HUES6 (cell line): ENCODE results near the gene TGIF2LX.
"Not testable (repeated sequence)": the region's sequence is repeated elsewhere in the genome, so short reads cannot be mapped to it uniquely, and the experiment has no call there.

Source experiments
- H3K27ac ChIP-seq: 2 replicates; pipeline ENCODE4 v1.7.0; 2013; ENCODE audit warnings: low read depth, mild to moderate bottlenecking, low read length, inconsistent platforms
- H3K27me3 ChIP-seq: 2 replicates; pipeline ENCODE4 v1.6.1; 2013; ENCODE audit warnings: low read length; ENCODE audit not compliant: control insufficient read depth, insufficient read depth
- H3K36me3 ChIP-seq: 2 replicates; pipeline ENCODE4 v1.6.1; 2013; ENCODE audit warnings: low read length; ENCODE audit not compliant: control insufficient read depth, insufficient read depth
- H3K4me1 ChIP-seq: 2 replicates; pipeline ENCODE4 v1.6.1; 2013; ENCODE audit warnings: low read length; ENCODE audit not compliant: control insufficient read depth, insufficient read depth
- H3K4me3 ChIP-seq: 2 replicates; pipeline ENCODE4 v1.5.1; 2013; ENCODE audit warnings: low read depth, low read length
- H3K9ac ChIP-seq: one replicate; pipeline ENCODE4 v1.6.1; 2013; ENCODE audit warnings: mild to moderate bottlenecking, low read length
- H3K9me3 ChIP-seq: 2 replicates; pipeline ENCODE4 v1.6.1; 2013; ENCODE audit warnings: low read depth, low read length; ENCODE audit not compliant: control insufficient read depth, insufficient read depth

Gene TGIF2LX

GRCh38 chrX:89921665-89922064 lies at the start of gene TGIF2LX:
Gene TGIF2LX, plus strand, starts transcription at chrX:89921908. Its CDS starts 178 bp downstream, at chrX:89922086.
- not testable (repeated sequence) for H3K4me3 ChIP-seq, H3K27me3 ChIP-seq, H3K9ac ChIP-seq, H3K4me1 ChIP-seq, H3K9me3 ChIP-seq, H3K36me3 ChIP-seq, H3K27ac ChIP-seq

- not testable (repeated sequence) for H3K9ac ChIP-seq, H3K36me3 ChIP-seq, H3K9me3 ChIP-seq, H3K27ac ChIP-seq, H3K4me1 ChIP-seq, H3K4me3 ChIP-seq, H3K27me3 ChIP-seq
Measured at GRCh38 chrX:89922338-89922934, 728 bp downstream of the TGIF2LX start.

- H3K9ac ChIP-seq, H3K4me3 ChIP-seq, H3K27ac ChIP-seq, H3K36me3 ChIP-seq, H3K4me1 ChIP-seq, H3K27me3 ChIP-seq, H3K9me3 ChIP-seq: not testable (repeated sequence)
Measured at GRCh38 chrX:89943077-89943476, 21.4 kb downstream of the TGIF2LX start.

GRCh38 chrX:89965588-89965987 lies 43.9 kb downstream of the TGIF2LX start:
- H3K27me3 ChIP-seq, H3K4me3 ChIP-seq, H3K27ac ChIP-seq, H3K9ac ChIP-seq, H3K36me3 ChIP-seq, H3K4me1 ChIP-seq, H3K9me3 ChIP-seq: not testable (repeated sequence)
